ENCODE measurements around the gene FZD4. TPM values are rescaled to one million over a fixed set of nuclear protein-coding genes. Genes with fewer than 3 reads are reported as not detected.

Gene FZD4
- total RNA-seq, 2 donors from 2014 or later: 34.3 to 38.3 TPM

DNA sequence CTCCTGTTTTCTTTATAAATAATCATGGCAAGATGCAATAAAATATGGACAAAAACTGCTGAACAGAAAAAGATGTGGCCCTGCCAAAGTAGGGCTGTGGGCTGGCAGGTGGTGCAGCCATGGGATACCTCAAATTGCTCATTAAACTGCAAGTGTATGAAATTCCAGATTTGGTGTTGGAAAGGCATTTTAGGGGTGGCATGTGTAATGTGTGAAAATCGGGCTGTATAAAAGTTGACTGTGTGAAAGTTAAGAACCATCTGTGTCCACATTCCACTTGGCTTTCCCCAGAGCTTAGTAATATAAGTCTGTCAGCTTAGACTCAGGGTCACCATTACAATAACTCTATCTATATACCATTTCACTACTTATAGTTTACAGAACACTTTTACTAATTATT, 34.8 kb upstream of the FZD4 start:
- Histone ChIP-seq H3K4me3 (no peak overlapping the region), H3K27ac (no peak overlapping the region), H3K36me3 (no peaks in the 10 kb centered on the region), H3K9me3 (no peaks in the 10 kb centered on the region), H3K4me1 (replicated peaks) (no peaks in the 10 kb centered on the region), H3K27me3 (replicated peaks; ENCODE audit: insufficient read depth) (no peaks in the 10 kb centered on the region)
- 22% methylated on average over 1 of the region's 1 CpG for whole genome bisulfite sequencing
- intact Hi-C loops (cut with DNase I): no loop called here
- TF ChIP-seq POLR2AphosphoS5 (IDR thresholded peaks at IDR 0.05) (no peak), POLR2A (IDR thresholded peaks at IDR 0.05) (no peak)
- TF ChIP-seq, protein P1, sequence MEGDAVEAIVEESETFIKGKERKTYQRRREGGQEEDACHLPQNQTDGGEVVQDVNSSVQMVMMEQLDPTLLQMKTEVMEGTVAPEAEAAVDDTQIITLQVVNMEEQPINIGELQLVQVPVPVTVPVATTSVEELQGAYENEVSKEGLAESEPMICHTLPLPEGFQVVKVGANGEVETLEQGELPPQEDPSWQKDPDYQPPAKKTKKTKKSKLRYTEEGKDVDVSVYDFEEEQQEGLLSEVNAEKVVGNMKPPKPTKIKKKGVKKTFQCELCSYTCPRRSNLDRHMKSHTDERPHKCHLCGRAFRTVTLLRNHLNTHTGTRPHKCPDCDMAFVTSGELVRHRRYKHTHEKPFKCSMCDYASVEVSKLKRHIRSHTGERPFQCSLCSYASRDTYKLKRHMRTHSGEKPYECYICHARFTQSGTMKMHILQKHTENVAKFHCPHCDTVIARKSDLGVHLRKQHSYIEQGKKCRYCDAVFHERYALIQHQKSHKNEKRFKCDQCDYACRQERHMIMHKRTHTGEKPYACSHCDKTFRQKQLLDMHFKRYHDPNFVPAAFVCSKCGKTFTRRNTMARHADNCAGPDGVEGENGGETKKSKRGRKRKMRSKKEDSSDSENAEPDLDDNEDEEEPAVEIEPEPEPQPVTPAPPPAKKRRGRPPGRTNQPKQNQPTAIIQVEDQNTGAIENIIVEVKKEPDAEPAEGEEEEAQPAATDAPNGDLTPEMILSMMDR (IDR thresholded peaks at IDR 0.05): no peak
- no peak for DNase-seq (ENCODE audit: low spot score)

DNA sequence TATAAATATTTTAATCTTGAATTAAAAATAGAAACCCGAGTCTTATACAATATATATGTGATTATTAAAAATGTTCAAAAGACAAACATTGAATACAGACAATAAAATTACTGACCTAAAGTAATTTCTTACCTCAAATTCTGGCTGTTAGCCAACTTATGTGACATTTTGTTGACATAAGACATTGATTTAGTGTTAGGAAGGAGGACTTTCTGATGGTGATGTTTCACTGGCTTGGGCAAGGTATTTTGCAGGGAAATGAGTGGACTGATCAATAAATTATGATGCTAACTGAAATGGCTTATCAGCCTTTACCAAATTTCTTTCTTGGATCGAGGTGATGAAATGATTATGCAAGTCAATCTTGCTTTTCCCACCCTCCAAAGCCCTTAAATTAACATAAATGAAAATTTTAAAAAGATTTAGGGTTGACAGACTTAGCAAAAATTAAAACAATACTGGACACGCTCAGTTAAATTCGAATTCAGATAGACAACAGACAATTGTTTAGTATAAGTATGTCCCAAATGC, 33.2 kb upstream of the FZD4 start:
- H3K4me3 ChIP-seq: no peak overlapping the region
- no peaks in the 10 kb centered on the region for H3K27me3 ChIP-seq (replicated peaks; ENCODE audit: insufficient read depth)
- no peaks in the 10 kb centered on the region for H3K9me3 ChIP-seq
- DNase-seq (ENCODE audit: low spot score): no peak
- H3K27ac ChIP-seq: no peak overlapping the region
- intact Hi-C loops (cut with DNase I): no loop called here
- TF ChIP-seq POLR2A (IDR thresholded peaks at IDR 0.05) (no peak), POLR2AphosphoS5 (IDR thresholded peaks at IDR 0.05) (no peak)
- TF ChIP-seq, protein P1 (IDR thresholded peaks at IDR 0.05): no peak
- no peaks in the 10 kb centered on the region for H3K4me1 ChIP-seq (replicated peaks)
- no peaks in the 10 kb centered on the region for H3K36me3 ChIP-seq
- WGBS: 76% methylated on average over 4 of the region's 4 CpGs

DNA sequence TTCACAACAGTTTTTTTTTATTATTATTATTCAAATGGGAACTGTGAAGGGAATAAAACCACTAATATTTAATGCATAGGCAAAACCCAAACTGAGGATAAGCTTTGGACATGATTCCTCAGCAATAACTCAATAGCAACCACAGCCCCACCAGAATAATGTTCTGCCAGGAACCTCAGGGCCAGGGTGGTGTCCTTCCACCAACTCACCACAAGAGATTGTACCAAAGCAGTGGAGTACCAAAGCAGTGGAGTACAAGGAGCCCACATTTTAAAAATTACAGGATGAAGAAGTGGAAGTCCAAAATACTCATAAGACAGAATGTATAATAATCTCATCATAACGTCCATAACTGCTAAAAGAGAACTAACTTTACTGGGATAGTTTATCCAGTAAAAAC, 32.5 kb upstream of the FZD4 start:
- 40% methylated on average over 1 of the region's 1 CpG for WGBS
- Histone ChIP-seq H3K27me3 (replicated peaks; ENCODE audit: insufficient read depth) (no peaks in the 10 kb centered on the region), H3K36me3 (no peaks in the 10 kb centered on the region), H3K4me1 (replicated peaks) (no peaks in the 10 kb centered on the region), H3K4me3 (no peak overlapping the region), H3K9me3 (no peaks in the 10 kb centered on the region), H3K27ac (no peak overlapping the region)
- no peak for DNase-seq (ENCODE audit: low spot score)
- intact Hi-C loops (cut with DNase I): no loop called here
- TF ChIP-seq, protein P1 (IDR thresholded peaks at IDR 0.05): no peak
- TF ChIP-seq POLR2AphosphoS5 (IDR thresholded peaks at IDR 0.05) (no peak), POLR2A (IDR thresholded peaks at IDR 0.05) (no peak)

DNA sequence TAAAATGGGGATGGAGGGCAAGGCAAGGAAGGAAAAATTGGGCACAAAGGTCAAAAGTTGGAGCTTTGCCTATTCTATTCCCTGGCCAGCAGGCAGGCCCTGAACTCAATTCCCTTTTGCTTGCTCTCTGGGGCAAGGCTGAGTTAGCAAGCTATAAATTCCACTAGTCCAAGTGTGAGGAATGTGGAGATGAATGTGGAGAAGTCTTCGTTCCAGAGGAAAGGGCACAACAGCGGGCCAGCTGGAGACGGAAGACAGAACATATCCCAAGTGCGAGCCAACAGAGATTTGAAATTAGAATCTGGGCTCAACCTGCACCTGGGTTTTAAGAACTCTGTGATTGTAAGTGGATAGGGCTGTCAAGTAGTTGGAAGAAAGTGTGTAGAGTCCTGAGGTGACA, 29.5 kb upstream of the FZD4 start:
- DNase-seq (ENCODE audit: low spot score): no peak
- H3K4me3 ChIP-seq: no peak overlapping the region
- H3K4me1 ChIP-seq (replicated peaks): no peaks in the 10 kb centered on the region
- H3K9me3 ChIP-seq: no peaks in the 10 kb centered on the region
- intact Hi-C loops (cut with DNase I): no loop called here
- WGBS: 88% methylated on average over 4 of the region's 4 CpGs
- TF ChIP-seq POLR2AphosphoS5 (IDR thresholded peaks at IDR 0.05) (no peak), POLR2A (IDR thresholded peaks at IDR 0.05) (no peak)
- TF ChIP-seq, protein P1 (IDR thresholded peaks at IDR 0.05): no peak
- no peak overlapping the region for H3K27ac ChIP-seq
- no peaks in the 10 kb centered on the region for H3K27me3 ChIP-seq (replicated peaks; ENCODE audit: insufficient read depth)
- H3K36me3 ChIP-seq: no peaks in the 10 kb centered on the region

DNA sequence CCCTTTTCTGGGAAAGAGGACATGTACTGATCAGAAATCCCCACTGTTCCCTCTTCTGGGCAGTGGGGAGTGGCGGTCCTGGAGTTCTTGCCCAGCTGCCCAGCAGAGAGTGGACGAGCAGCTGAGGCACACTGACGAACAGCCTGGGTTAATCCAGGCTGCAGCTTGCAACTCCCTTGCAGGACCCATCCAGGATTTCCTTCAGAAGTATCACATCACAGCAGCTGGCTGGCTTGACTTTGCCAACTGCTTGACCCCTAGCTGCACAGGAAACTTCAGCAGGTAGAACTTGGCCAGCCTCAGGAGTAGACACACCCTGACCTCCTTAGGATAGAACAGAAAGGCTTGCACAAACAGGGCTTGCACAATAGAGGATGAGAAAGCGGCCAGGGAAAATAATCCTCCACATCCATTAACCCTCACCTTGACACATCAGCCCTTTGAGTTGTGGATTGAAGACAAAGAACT, 27.9 kb upstream of the FZD4 start:
- H3K27ac ChIP-seq: no peak overlapping the region
- 78% methylated on average over 4 of the region's 4 CpGs for WGBS

More for the DNA sequence above, 27.9 kb upstream of the FZD4 start:
- H3K27me3 ChIP-seq (replicated peaks; ENCODE audit: insufficient read depth): no peaks in the 10 kb centered on the region
- H3K9me3 ChIP-seq: no peaks in the 10 kb centered on the region
- peak; percentile 13 for DNase-seq (ENCODE audit: low spot score)
- H3K36me3 ChIP-seq: no peaks in the 10 kb centered on the region
- intact Hi-C loops (cut with DNase I): no loop called here
- H3K4me1 ChIP-seq (replicated peaks): no peaks in the 10 kb centered on the region
- no peak overlapping the region for H3K4me3 ChIP-seq
- no peak for TF ChIP-seq POLR2A (IDR thresholded peaks at IDR 0.05)
- TF ChIP-seq, protein P1 (IDR thresholded peaks at IDR 0.05): no peak
- no peak for TF ChIP-seq POLR2AphosphoS5 (IDR thresholded peaks at IDR 0.05)

Measured in prostate gland (tissue), 2 donors.